Cerebellar cortex (tissue), 1 donor: ENCODE measurements around the gene LMX1A.

Source experiments
- DNase-seq: peaks from one replicate; pipeline ENCODE4 v3.0.0-alpha.2; 2015; ENCODE audit warnings: low spot score

LMX1A gene

GRCh38 chr1:165218731-165219130, 137.8 kb downstream of the LMX1A start:
- no peak for DNase-seq

- DNase-seq, result no peak
Observed at GRCh38 chr1:165217958-165218357, 138.6 kb downstream of the LMX1A start.

- no peak for DNase-seq
Observed at GRCh38 chr1:165216254-165216653, 140.3 kb downstream of the LMX1A start.

DNA sequence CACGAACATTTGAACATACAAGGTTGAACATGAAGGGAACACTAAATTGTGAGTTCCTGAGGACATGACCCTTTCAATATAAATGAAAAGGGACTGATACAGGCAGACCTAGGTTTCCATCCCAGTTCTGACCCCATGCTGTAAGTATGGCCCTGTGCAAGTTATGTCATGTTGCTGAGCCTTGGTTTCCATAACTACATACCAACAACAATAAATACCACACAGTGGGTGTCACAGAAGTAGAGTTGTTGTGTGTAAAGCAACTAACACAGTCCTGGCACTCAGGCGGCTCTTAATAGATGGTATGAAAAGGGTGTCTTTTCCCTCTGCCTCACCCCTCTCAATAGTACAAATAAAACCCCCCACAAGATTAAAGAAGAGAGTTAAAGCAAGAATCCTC, 140.8 kb downstream of the LMX1A start:
- no peak for DNase-seq

DNA sequence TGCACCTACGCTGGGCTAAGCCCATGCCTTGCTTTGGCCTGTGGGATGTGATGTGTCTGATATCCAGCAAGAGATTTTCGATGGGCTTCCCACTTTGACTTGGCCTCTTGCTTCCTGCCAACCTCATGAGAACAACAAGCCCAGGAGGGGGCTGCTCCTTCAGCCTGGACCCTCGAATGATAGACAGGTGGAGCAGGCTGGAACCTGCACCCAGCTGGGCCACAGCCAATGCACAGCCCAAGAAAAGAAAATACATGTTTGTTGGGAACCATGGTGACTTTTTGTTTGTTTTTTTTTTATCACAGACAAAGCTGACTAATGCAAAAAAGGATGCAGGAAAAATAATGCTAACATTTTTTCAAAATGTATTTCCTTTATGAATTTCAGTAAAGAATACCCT, 144.3 kb downstream of the LMX1A start:
- DNase-seq, result no peak

- no peak for DNase-seq
Observed at GRCh38 chr1:165207853-165208515, 148.5 kb downstream of the LMX1A start.

DNA sequence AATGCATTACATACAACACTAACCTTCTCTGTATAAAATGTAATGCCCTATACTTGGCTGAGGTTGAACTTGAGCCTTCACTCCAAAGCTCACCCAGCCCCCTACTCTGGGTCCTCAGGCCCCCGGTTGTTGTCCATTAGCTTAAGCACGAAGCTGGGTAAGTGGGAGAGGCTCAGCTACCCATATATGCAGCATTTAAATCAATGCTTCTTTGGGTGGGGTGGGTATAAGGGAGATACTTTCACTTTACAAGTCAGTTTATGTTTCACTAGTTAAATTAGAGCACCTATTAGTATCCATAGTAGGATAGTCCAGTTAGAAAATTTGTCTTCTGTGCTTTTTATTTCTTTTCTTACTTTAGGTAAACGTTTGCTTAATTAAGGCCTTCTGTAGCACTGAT, 151.4 kb downstream of the LMX1A start:
- DNase-seq, result no peak

DNA sequence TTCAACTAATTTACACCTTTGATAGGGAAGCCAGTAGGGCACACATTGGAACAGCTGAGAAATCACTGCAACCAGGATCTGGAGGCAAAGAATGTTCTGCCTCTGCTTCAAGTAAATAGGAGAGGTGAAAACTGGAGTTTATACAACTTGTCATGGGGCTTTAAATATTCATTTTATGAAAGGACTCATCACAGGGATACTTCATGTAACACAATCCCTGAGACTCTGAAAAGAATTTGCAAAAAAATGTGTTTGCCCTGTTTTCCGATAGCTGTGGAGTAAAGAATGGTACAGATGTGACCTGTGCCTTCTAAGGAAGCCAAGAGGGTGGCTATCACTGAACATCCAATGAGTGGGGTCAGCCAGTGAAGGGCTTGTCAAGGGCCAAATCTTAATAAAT, 152.0 kb downstream of the LMX1A start:
- DNase-seq, result no peak

DNA sequence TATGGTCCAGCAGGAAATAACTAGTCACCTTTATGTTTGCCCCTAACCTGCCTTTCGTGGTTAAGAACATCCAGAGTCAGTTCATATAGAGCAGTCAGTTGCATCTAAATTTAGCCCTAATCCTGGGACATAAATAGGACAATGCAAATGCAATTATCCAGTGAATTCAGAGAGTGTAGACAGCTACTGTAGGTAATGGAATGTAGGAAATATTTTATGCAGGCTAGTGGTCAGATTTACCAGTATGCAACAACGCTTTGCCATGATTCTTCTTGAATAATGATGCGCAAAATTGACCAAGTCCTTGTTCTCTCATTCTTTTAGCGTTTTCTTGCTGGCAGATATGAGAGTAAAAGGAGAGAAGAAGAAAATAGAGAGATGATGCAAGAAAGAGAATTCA, 165.4 kb downstream of the LMX1A start:
- DNase-seq, result no peak

GRCh38 chr1:165189913-165190312, 166.6 kb downstream of the LMX1A start:
- no peak for DNase-seq

DNA sequence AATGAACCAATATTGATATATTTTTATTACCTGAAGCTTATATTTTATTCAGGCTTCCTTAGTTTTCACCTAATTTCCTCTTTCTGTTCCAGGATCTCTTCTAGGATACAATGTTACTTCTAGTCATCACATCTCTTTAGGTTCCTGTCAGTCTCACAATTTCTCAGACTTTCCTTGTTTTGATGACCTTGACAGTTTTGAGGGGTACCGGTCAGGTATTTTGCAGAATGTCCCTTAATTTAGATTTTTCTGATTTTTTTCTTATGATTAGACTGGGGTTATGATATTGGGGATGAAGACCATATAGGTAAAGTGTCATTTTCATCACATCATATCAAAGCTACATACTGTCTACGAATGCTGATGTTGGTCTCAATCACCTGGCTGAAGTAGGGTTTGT, 167.5 kb downstream of the LMX1A start:
- DNase-seq, result no peak

DNA sequence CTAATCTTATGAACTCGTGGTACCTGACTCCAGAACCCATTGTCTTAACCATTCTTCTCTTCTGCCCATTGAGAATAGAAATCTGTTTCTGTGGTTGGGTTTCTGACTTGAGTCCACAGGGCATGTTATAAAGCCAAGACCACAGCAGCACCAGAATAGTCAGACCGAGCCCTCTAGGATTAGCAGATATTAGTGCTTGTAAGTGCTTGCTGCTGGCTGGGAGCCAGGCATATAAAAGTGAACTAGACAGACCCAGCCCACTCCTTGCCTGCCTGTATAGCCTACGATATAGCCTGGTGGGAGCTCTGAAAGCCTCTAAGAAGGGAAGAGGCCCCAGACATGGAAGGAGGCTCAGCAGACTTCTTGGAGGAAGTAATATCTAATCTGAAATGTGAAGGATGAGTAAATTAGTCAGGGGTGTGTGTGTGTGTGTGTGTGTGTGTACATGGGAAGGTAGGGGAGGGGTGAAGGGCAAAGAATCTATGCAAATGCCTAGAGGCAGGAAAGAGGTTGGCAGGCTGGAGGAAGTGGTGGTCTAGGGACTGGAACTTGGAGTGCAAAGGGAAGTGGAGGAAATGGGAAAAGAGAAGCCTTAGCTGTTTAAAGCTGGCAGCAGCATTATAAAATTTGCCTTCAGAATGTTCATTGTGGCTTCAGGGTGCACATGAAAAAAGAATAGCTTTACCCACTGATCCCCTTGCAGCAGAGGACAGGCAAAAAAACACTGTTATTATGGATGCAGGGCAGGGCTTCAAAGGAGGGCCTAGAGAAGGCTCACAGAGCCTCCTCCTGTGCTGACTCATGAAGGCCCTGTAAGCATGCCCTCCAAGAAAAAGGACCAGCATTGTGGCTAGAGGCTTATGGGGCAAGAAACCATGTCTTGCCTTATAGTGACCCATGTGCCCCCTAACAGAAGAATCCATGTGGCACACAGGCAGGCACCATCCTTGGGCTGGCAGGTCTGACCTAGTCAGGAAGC, 169.2 kb downstream of the LMX1A start:
- no peak for DNase-seq

- no peak for DNase-seq
Observed at GRCh38 chr1:165185161-165185889, 171.2 kb downstream of the LMX1A start.

DNA sequence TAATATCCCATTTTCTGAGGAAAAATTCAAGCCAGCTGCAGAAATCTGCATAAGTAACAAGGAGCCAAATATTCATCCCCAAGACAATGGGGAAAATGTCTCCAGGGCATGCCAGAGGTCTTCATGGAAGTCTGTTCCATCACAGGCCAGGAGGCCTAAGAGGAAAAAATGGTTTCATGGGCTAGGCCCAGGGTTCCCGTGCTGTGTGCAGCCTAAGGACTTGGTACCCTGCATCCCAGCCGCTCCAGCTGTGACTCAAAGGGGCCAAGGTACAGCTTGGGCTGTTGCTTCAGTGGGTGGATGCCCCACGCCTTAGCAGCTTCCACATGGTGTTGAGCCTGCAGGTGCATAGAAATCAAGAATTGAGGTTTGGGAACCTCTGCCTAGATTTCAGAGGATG, 173.5 kb downstream of the LMX1A start:
- DNase-seq, result no peak

DNA sequence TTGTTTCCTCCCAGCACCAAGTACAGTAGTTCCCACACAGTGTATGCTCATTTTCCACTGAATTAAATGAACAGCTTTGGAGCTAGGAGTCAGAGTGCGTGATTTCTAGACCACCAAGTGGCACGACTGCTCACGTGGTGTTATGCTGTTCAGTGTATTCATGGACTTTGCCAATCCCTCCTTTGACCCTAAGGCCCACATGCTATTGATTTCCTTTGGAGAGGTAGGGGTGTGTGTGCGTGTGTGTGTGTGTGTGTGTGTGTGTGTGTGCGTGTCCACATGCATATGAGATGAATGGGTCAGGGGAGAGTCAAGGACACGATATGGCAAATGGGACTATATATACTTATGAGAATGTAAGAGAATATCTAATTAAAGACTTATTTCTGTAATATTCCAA, 177.2 kb downstream of the LMX1A start:
- no peak for DNase-seq

GRCh38 chr1:165174491-165174890, 182.0 kb downstream of the LMX1A start:
- no peak for DNase-seq

DNA sequence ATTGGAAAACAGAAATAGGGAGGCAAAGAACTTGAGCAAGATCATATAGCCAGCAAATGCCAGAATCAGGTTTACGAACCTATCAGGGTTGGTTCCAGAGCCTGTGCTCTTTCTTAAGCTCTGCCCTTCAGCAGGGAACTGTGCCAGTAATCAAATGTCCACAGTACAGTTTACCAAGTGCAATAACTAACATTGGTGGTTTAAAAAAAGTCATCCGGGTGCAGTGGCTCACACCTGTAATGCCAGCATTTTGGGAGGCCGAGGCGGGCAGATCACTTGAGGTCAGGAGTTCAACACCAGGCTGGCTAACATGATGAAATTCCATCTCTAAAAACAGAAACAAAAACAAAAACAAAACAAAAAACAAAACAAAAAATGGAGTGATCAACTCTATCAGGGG, 182.7 kb downstream of the LMX1A start:
- DNase-seq, result no peak

- no peak for DNase-seq
Observed at GRCh38 chr1:165173409-165173808, 183.1 kb downstream of the LMX1A start.

- DNase-seq, result no peak
Observed at GRCh38 chr1:165172666-165173065, 183.8 kb downstream of the LMX1A start.

- DNase-seq, result no peak
Observed at GRCh38 chr1:165169729-165170128, 186.8 kb downstream of the LMX1A start.

DNA sequence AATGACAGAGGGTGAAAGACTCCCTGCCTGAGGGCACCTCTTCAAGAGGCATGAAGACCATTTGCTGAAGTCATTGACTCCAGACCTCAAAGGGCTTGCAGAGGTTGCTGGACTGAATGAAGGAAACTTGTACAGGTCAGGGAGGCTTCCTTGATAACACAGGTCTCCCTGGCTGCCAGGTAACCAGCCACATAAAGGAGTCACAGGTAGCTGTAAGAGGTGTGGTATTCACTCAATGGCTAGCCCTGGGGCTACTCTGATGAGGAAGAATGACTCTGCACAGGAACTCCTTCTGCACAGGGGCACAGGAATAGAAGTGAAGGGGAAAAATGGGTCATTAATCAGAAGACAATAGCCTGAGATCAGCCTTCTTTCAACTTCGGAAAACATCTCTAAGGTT, 187.5 kb downstream of the LMX1A start:
- no peak for DNase-seq

DNA sequence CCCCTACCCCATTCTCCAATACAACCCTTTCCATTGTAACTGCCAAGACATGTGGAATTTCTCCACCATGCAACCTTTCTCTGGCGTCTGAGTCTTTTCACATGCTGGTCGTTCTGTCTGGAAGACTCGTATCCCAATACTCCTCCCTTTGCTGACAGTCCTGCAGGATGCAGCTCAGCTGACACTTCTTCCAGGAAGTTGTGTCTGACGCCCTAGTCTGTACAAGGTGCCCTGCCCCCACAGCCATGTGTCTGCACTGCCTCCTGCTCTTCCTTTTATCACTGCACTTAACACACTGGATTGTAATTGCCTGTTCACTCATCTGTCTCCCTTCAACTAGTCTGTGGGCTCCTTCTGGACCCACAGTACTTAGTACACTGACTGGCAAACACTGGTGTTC, 188.0 kb downstream of the LMX1A start:
- DNase-seq, result no peak
